CD4-positive, alpha-beta T cell treated with Interleukin-12 subunit alpha and Interleukin-12 subunit beta, for 1 hour (primary cell): ENCODE results near the gene DYNC1LI1.
"Not testable (repeated sequence)": the region's sequence is repeated elsewhere in the genome, so short reads cannot be mapped to it uniquely, and the experiment has no call there.

Source experiments
- DNase-seq: peaks from one replicate; pipeline ENCODE4 v3.0.0-alpha.2; 2020

DYNC1LI1 gene

GRCh38 chr3:32578669-32579068 lies 8.0 kb upstream of the DYNC1LI1 start:
- not testable (repeated sequence) for DNase-seq

- peak; percentile 22 for DNase-seq
Measured at GRCh38 chr3:32577581-32578556, 7.2 kb upstream of the DYNC1LI1 start.

GRCh38 chr3:32577174-32577573 lies 6.5 kb upstream of the DYNC1LI1 start:
- no peak for DNase-seq

GRCh38 chr3:32575451-32576113 lies 4.9 kb upstream of the DYNC1LI1 start:
- DNase-seq: no peak

- DNase-seq: no peak
Measured at GRCh38 chr3:32571192-32571485, 481 bp upstream of the DYNC1LI1 start.

GRCh38 chr3:32569540-32570420 lies 878 bp downstream of the DYNC1LI1 start:
- DNase-seq: peak; percentile 40

GRCh38 chr3:32568953-32569352 lies 1.7 kb downstream of the DYNC1LI1 start:
- no peak for DNase-seq

GRCh38 chr3:32564195-32564594 lies 6.5 kb downstream of the DYNC1LI1 start:
- no peak for DNase-seq

- no peak for DNase-seq
Measured at GRCh38 chr3:32562640-32563039, 8.0 kb downstream of the DYNC1LI1 start.

GRCh38 chr3:32557640-32558352 lies 12.9 kb downstream of the DYNC1LI1 start:
- DNase-seq: no peak

- DNase-seq: no peak
Measured at GRCh38 chr3:32556332-32556731, 14.3 kb downstream of the DYNC1LI1 start.

GRCh38 chr3:32553973-32554372 lies 16.7 kb downstream of the DYNC1LI1 start:
- DNase-seq: no peak

GRCh38 chr3:32553459-32553858 lies 17.2 kb downstream of the DYNC1LI1 start:
- no peak for DNase-seq

GRCh38 chr3:32552013-32552412 lies 18.6 kb downstream of the DYNC1LI1 start:
- DNase-seq: no peak

- DNase-seq: no peak
Measured at GRCh38 chr3:32551496-32551895, 19.2 kb downstream of the DYNC1LI1 start.

GRCh38 chr3:32551087-32551486 lies 19.6 kb downstream of the DYNC1LI1 start:
- DNase-seq: no peak

- DNase-seq: no peak
Measured at GRCh38 chr3:32545305-32545704, 25.4 kb downstream of the DYNC1LI1 start.

- DNase-seq: no peak
Measured at GRCh38 chr3:32544894-32545293, 25.8 kb downstream of the DYNC1LI1 start.

- no peak for DNase-seq
Measured at GRCh38 chr3:32542807-32543206, 27.9 kb downstream of the DYNC1LI1 start.

- DNase-seq: no peak
Measured at GRCh38 chr3:32540899-32541298, 29.8 kb downstream of the DYNC1LI1 start.

- DNase-seq: no peak
Measured at GRCh38 chr3:32532434-32532833, 38.2 kb downstream of the DYNC1LI1 start.

- no peak for DNase-seq
Measured at GRCh38 chr3:32531010-32531647, 39.5 kb downstream of the DYNC1LI1 start.
